Germinal center (tissue), 1 donor: Measurements from ENCODE around the gene PPP1R3A.

Experiments
- DNase-seq: peaks from one replicate; pipeline ENCODE4 v3.0.0; 2012; ENCODE audit warnings: mixed read lengths, low spot score

PPP1R3A gene

GRCh38 chr7:113883096-113883495, 35.7 kb downstream of the PPP1R3A start:
- DNase-seq, result no peak

GRCh38 chr7:113880559-113880958, 38.2 kb downstream of the PPP1R3A start:
- DNase-seq, result no peak

GRCh38 chr7:113878394-113878992, 40.3 kb downstream of the PPP1R3A start:
- DNase-seq, result no peak

GRCh38 chr7:113875224-113875623, 43.6 kb downstream of the PPP1R3A start:
- no peak for DNase-seq

- no peak for DNase-seq
Measured at GRCh38 chr7:113873554-113874151, 45.2 kb downstream of the PPP1R3A start.

- no peak for DNase-seq
Measured at GRCh38 chr7:113872981-113873380, 45.8 kb downstream of the PPP1R3A start.

GRCh38 chr7:113867325-113867724, 51.5 kb downstream of the PPP1R3A start:
- DNase-seq, result no peak

- no peak for DNase-seq
Measured at GRCh38 chr7:113856010-113856409, 62.8 kb downstream of the PPP1R3A start.

- DNase-seq, result no peak
Measured at GRCh38 chr7:113840954-113841353, 77.9 kb downstream of the PPP1R3A start.

- no peak for DNase-seq
Measured at GRCh38 chr7:113835367-113835766, 83.4 kb downstream of the PPP1R3A start.

GRCh38 chr7:113832196-113832745, 86.5 kb downstream of the PPP1R3A start:
- DNase-seq, result no peak

GRCh38 chr7:113831556-113831955, 87.3 kb downstream of the PPP1R3A start:
- no peak for DNase-seq

- no peak for DNase-seq
Measured at GRCh38 chr7:113828581-113828980, 90.2 kb downstream of the PPP1R3A start.
